ENCODE measurements around the gene NXPH4. TPM values are rescaled to one million over a fixed set of nuclear protein-coding genes. Genes with fewer than 3 reads are reported as not detected.

Gene NXPH4
- total and polyA plus RNA-seq, 3 experiments from 2014 or later = 0.22 to 0.47 TPM; not detected in 1

Other genes starting within 250 kb of the NXPH4 start
- 1 to 10 TPM; 9.1 to 9.3 TPM for gene ZBTB39, start 210.2 kb upstream of the NXPH4 start, total RNA-seq
- 2.0 TPM for gene ZBTB39, start 210.2 kb upstream of the NXPH4 start, polyA plus RNA-seq
- gene TAC3, start 200.3 kb upstream of the NXPH4 start, total RNA-seq = not detected
- gene TAC3, start 200.3 kb upstream of the NXPH4 start, polyA plus RNA-seq = not detected
- under 1 TPM; 0.51 to 0.70 TPM for gene MYO1A, start 166.7 kb upstream of the NXPH4 start, total RNA-seq
- 0.40 TPM for gene MYO1A, start 166.7 kb upstream of the NXPH4 start, polyA plus RNA-seq
- 10 to 100 TPM; 50.5 to 50.9 TPM for gene NEMP1, start 138.0 kb upstream of the NXPH4 start, total RNA-seq
- gene NEMP1, start 138.0 kb upstream of the NXPH4 start, polyA plus RNA-seq = 3.8 TPM
- 10 to 100 TPM; 37.7 to 40.1 TPM for gene NAB2, start 127.7 kb upstream of the NXPH4 start, total RNA-seq
- 1.6 TPM for gene NAB2, start 127.7 kb upstream of the NXPH4 start, polyA plus RNA-seq
- 100 to 1,000 TPM; 262 to 265 TPM for gene STAT6, start 105.4 kb upstream of the NXPH4 start, total RNA-seq
- gene STAT6, start 105.4 kb upstream of the NXPH4 start, polyA plus RNA-seq = 82.8 TPM
- gene LRP1, start 88.3 kb upstream of the NXPH4 start, total RNA-seq = 1 to 10 TPM; 2.3 to 2.5 TPM
- 0.29 TPM for gene LRP1, start 88.3 kb upstream of the NXPH4 start, polyA plus RNA-seq
- gene LRP1-AS, start 69.2 kb upstream of the NXPH4 start, total RNA-seq = not detected
- gene LRP1-AS, start 69.2 kb upstream of the NXPH4 start, polyA plus RNA-seq = not detected
- gene SHMT2, start 12.9 kb downstream of the NXPH4 start, total RNA-seq = 100 to 1,000 TPM; 349 to 352 TPM
- 34.7 TPM for gene SHMT2, start 12.9 kb downstream of the NXPH4 start, polyA plus RNA-seq
- gene STAC3, start 34.4 kb downstream of the NXPH4 start, total RNA-seq = 1 to 10 TPM in 1 of 2 experiments, under 1 TPM in 1; 0.96 to 1.4 TPM
- not detected for gene STAC3, start 34.4 kb downstream of the NXPH4 start, polyA plus RNA-seq
- gene R3HDM2, start 214.2 kb downstream of the NXPH4 start, total RNA-seq = 10 to 100 TPM; 28.2 to 36.8 TPM
- gene R3HDM2, start 214.2 kb downstream of the NXPH4 start, polyA plus RNA-seq = 15.1 TPM
- under 1 TPM; 0.11 TPM for gene INHBC, start 218.0 kb downstream of the NXPH4 start, total RNA-seq
- not detected for gene INHBC, start 218.0 kb downstream of the NXPH4 start, polyA plus RNA-seq
- under 1 TPM; 0.38 to 0.61 TPM for gene INHBE, start 238.5 kb downstream of the NXPH4 start, total RNA-seq
- gene INHBE, start 238.5 kb downstream of the NXPH4 start, polyA plus RNA-seq = not detected
- gene GLI1, start 243.0 kb downstream of the NXPH4 start, total RNA-seq = under 1 TPM; 0.55 to 0.75 TPM
- gene GLI1, start 243.0 kb downstream of the NXPH4 start, polyA plus RNA-seq = 0.32 TPM

Data from CD8-positive, alpha-beta memory T cell (primary cell).